ENCODE data around the gene CDKAL1. TPM values are rescaled to one million over a fixed set of nuclear protein-coding genes. Genes with fewer than 3 reads are reported as not detected.

The CDKAL1 gene
- total and polyA plus RNA-seq, 2 donors (not counting 3 experiments of a cell fraction or from before 2014, with no cell fraction given) = 6.1 to 20.5 TPM

DNA sequence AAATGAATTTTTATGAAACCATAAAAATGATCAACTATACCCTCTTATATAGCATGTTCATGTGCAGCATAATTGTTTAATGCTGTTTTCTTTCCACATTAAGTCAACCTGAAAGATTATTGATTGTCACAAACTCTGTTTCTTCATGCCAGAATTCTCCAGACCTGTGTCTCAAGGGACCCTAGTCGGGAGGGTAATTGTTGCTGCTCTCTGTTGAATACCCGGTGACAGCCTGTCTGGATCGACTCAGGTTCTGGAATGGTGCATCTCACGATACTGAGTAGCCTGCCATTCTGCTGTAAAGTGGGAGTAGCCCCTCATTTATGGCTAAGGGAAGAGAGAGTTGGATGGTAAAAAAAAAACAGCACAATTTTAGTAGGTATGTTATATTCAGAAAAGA, 609.4 kb downstream of the CDKAL1 start:
- H3K4me3 ChIP-seq (replicated peaks in 1 of 3; ENCODE audit: insufficient read depth in 1 of 3, low read depth in 1 of 3, low read length in 3 of 3) = no peak overlapping the region
- no peaks in the 10 kb centered on the region for H3K79me2 ChIP-seq (ENCODE audit: control insufficient read depth, insufficient read depth, low read length)
- H3K27ac ChIP-seq (ENCODE audit: insufficient read depth, low read depth, low read length) = no peak overlapping the region
- no peaks in the 10 kb centered on the region for H3K9me1 ChIP-seq (replicated peaks; ENCODE audit: control insufficient read depth, extremely low read depth, insufficient read depth, low read length)
- H3K9ac ChIP-seq (replicated peaks; ENCODE audit: extremely low read depth, insufficient read depth, low read length) = no peak overlapping the region
- H4K20me1 ChIP-seq (replicated peaks; ENCODE audit: control insufficient read depth, extremely low read depth, insufficient read depth, low read length) = no peaks in the 10 kb centered on the region
- no peaks in the 10 kb centered on the region for H3K27me3 ChIP-seq (ENCODE audit: control insufficient read depth in 2 of 2, insufficient read depth in 2 of 2, low read length in 2 of 2)
- H3K36me3 ChIP-seq (ENCODE audit: control insufficient read depth in 2 of 2, extremely low read depth in 1 of 2, insufficient read depth in 2 of 2, low read length in 2 of 2) = no peaks in the 10 kb centered on the region
- H2AFZ ChIP-seq (ENCODE audit: low read depth, low read length) = no peak overlapping the region
- ChIA-PET POLR2A (no interaction called here), CTCF (no interaction called here)
- dilution Hi-C loops (cut with MboI; ENCODE audit: extremely low pct_ligation_motif_present, low sequenced_read_pairs) = no loop called here
- H3K9me3 ChIP-seq (replicated peaks; ENCODE audit: control insufficient read depth, insufficient read depth, low read length) = no peaks in the 10 kb centered on the region
- intact Hi-C loops (cut with micrococcal nuclease) = no loop called here
- FAIRE-seq (no peak), DNase-seq (ENCODE audit: low read depth, low spot score) (no peak)
- TF ChIP-seq, protein P1, sequence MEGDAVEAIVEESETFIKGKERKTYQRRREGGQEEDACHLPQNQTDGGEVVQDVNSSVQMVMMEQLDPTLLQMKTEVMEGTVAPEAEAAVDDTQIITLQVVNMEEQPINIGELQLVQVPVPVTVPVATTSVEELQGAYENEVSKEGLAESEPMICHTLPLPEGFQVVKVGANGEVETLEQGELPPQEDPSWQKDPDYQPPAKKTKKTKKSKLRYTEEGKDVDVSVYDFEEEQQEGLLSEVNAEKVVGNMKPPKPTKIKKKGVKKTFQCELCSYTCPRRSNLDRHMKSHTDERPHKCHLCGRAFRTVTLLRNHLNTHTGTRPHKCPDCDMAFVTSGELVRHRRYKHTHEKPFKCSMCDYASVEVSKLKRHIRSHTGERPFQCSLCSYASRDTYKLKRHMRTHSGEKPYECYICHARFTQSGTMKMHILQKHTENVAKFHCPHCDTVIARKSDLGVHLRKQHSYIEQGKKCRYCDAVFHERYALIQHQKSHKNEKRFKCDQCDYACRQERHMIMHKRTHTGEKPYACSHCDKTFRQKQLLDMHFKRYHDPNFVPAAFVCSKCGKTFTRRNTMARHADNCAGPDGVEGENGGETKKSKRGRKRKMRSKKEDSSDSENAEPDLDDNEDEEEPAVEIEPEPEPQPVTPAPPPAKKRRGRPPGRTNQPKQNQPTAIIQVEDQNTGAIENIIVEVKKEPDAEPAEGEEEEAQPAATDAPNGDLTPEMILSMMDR (IDR thresholded peaks at IDR 0.05; ENCODE audit: extremely low read depth in 1 of 2, insufficient read depth in 1 of 2, low read depth in 1 of 2, low read length in 2 of 2) = no peak
- TF ChIP-seq MAX (IDR thresholded peaks at IDR 0.05; ENCODE audit: insufficient read depth, insufficient read length) = no peak
- TF ChIP-seq POLR2A (IDR thresholded peaks at IDR 0.05; ENCODE audit: low read depth, low read length) = no peak
- no peak for TF ChIP-seq FOS (IDR thresholded peaks at IDR 0.05; ENCODE audit: borderline replicate concordance, insufficient read depth, low read length)
- no peak for TF ChIP-seq GATA2 (IDR thresholded peaks at IDR 0.05; ENCODE audit: insufficient read depth, insufficient read length, low read depth, low read length)
- no peak for TF ChIP-seq MYC (IDR thresholded peaks at IDR 0.05; ENCODE audit: low read depth, low read length)
- no peak for TF ChIP-seq EZH2 (IDR thresholded peaks at IDR 0.05; ENCODE audit: borderline replicate concordance, low read depth, low read length, severe bottlenecking)
- no peak for TF ChIP-seq JUN (IDR thresholded peaks at IDR 0.05; ENCODE audit: borderline replicate concordance, insufficient read depth, insufficient read length, low read depth)
- no peak for TF ChIP-seq POLR2AphosphoS5 (IDR thresholded peaks at IDR 0.05; ENCODE audit: insufficient read depth, low read depth, low read length)
- BruUV-seq (replicated peaks) = no TSS peak
- no peak overlapping the region for H3K4me2 ChIP-seq (ENCODE audit: insufficient read depth, low read length)
- H3K4me1 ChIP-seq (ENCODE audit: control insufficient read depth, extremely low read depth, insufficient read depth, low read length) = no peaks in the 10 kb centered on the region
